KG1 (cell line): ENCODE data around the gene RBP7.
"Not testable (repeated sequence)": the region's sequence is repeated elsewhere in the genome, so short reads cannot be mapped to it uniquely, and the experiment has no call there.

Experiments
- DNase-seq: peaks from one replicate; lab custom pipeline; 2025; lab: John Stamatoyannopoulos, UW

Gene RBP7

GRCh38 chr1:9996624-9997582 is at the start of gene RBP7:
RBP7 (plus strand) TSS chr1:9997228; CDS start chr1:9997259, 31 bp downstream.
- no peak for DNase-seq

- no peak for DNase-seq
Observed at GRCh38 chr1:9957726-9958125, 39.3 kb upstream of the RBP7 start.

- no peak for DNase-seq
Observed at GRCh38 chr1:9960011-9960410, 37.0 kb upstream of the RBP7 start.

- DNase-seq, result no peak
Observed at GRCh38 chr1:9960706-9961562, 36.1 kb upstream of the RBP7 start.

- DNase-seq, result no peak
Observed at GRCh38 chr1:9984253-9984652, 12.8 kb upstream of the RBP7 start.

- DNase-seq, result no peak
Observed at GRCh38 chr1:9985001-9985400, 12.0 kb upstream of the RBP7 start.

GRCh38 chr1:9989773-9990172 is 7.3 kb upstream of the RBP7 start:
- DNase-seq, result no peak

- no peak for DNase-seq
Observed at GRCh38 chr1:9990944-9991343, 6.1 kb upstream of the RBP7 start.

- DNase-seq, result no peak
Observed at GRCh38 chr1:9992910-9993309, 4.1 kb upstream of the RBP7 start.

GRCh38 chr1:9993561-9994075 is 3.4 kb upstream of the RBP7 start:
- DNase-seq, result no peak

GRCh38 chr1:10001016-10001665 is 4.1 kb downstream of the RBP7 start:
- DNase-seq, result no peak

- DNase-seq, result not testable (repeated sequence)
Observed at GRCh38 chr1:10005248-10005647, 8.2 kb downstream of the RBP7 start.

- no peak for DNase-seq
Observed at GRCh38 chr1:10007169-10007568, 10.1 kb downstream of the RBP7 start.

GRCh38 chr1:10014016-10014415 is 17.0 kb downstream of the RBP7 start:
- no peak for DNase-seq

- no peak for DNase-seq
Observed at GRCh38 chr1:10019561-10019960, 22.5 kb downstream of the RBP7 start.

- DNase-seq, result no peak
Observed at GRCh38 chr1:10020086-10020485, 23.1 kb downstream of the RBP7 start.

- DNase-seq, result not testable (repeated sequence)
Observed at GRCh38 chr1:10020678-10021077, 23.6 kb downstream of the RBP7 start.

- DNase-seq, result not testable (repeated sequence)
Observed at GRCh38 chr1:10021992-10022391, 25.0 kb downstream of the RBP7 start.

- no peak for DNase-seq
Observed at GRCh38 chr1:10022656-10023055, 25.6 kb downstream of the RBP7 start.

GRCh38 chr1:10025354-10025753 is 28.3 kb downstream of the RBP7 start:
- DNase-seq, result no peak

GRCh38 chr1:10027027-10027426 is 30.0 kb downstream of the RBP7 start:
- DNase-seq, result no peak

- not testable (repeated sequence) for DNase-seq
Observed at GRCh38 chr1:10028956-10029500, 32.0 kb downstream of the RBP7 start.
